Activated naive CD8-positive, alpha-beta T cell treated with anti-CD3 and anti-CD28 coated beads for 36 hours (primary cell): ENCODE results near the gene DENND1A. TPM values are rescaled to one million over a fixed set of nuclear protein-coding genes. Genes with fewer than 3 reads are reported as not detected.

Source experiments
- DNase-seq: peaks from one replicate; pipeline ENCODE4 v3.0.0; 2021
- H3K27ac Mint-ChIP-seq: one replicate; pipeline ENCODE4 v1.8.0; 2022; ENCODE audit warnings: mild to moderate bottlenecking, moderate library complexity, mixed read lengths
- H3K27me3 Mint-ChIP-seq: one replicate; pipeline ENCODE4 v1.8.0; 2022; ENCODE audit warnings: mild to moderate bottlenecking, mixed read lengths
- H3K36me3 Mint-ChIP-seq: one replicate; pipeline ENCODE4 v1.8.0; 2021; ENCODE audit warnings: mild to moderate bottlenecking, mixed read lengths
- H3K4me1 Mint-ChIP-seq: one replicate; pipeline ENCODE4 v1.8.0; 2021; ENCODE audit warnings: mixed read lengths
- H3K4me3 Mint-ChIP-seq: one replicate; pipeline ENCODE4 v1.8.0; 2022; ENCODE audit warnings: mild to moderate bottlenecking, moderate library complexity, mixed read lengths
- H3K9me3 Mint-ChIP-seq: one replicate; pipeline ENCODE4 v1.8.0; 2022; ENCODE audit warnings: mixed read lengths
- total RNA-seq, 2 experiments: library from RNA; stranded (reverse); gene quantifications; one replicate each; pipeline ENCODE4 v1.2.3, GENCODE V29; 2021

The DENND1A gene
- total RNA-seq, 2 experiments from 2014 or later = 21.3 to 22.1 TPM

GRCh38 chr9:123715258-123715657 is 214.7 kb downstream of the DENND1A start:
- Mint-ChIP-seq H3K27ac (no peak overlapping the region), H3K9me3 (peaks cover 6% of the 10 kb centered on the region), H3K4me3 (no peak overlapping the region), H3K36me3 (peaks cover 22% of the 10 kb centered on the region), H3K27me3 (no peaks in the 10 kb centered on the region), H3K4me1 (peaks cover 10% of the 10 kb centered on the region)
- DNase-seq = no peak

- Mint-ChIP-seq H3K27me3 (no peaks in the 10 kb centered on the region), H3K4me3 (no peak overlapping the region), H3K9me3 (no peaks in the 10 kb centered on the region), H3K27ac (no peak overlapping the region), H3K36me3 (peaks cover 8% of the 10 kb centered on the region), H3K4me1 (peaks cover 10% of the 10 kb centered on the region)
- DNase-seq = no peak
Observed at GRCh38 chr9:123713282-123713681, 216.6 kb downstream of the DENND1A start.

- Mint-ChIP-seq H3K27me3 (no peaks in the 10 kb centered on the region), H3K27ac (no peak overlapping the region), H3K9me3 (no peaks in the 10 kb centered on the region)
Observed at GRCh38 chr9:123712399-123712798, 217.5 kb downstream of the DENND1A start.

GRCh38 chr9:123710299-123710698 is 219.6 kb downstream of the DENND1A start:
- Mint-ChIP-seq H3K4me1 (peaks cover 2% of the 10 kb centered on the region), H3K36me3 (peaks cover 21% of the 10 kb centered on the region), H3K27ac (no peak overlapping the region), H3K27me3 (no peaks in the 10 kb centered on the region), H3K9me3 (peaks cover 4% of the 10 kb centered on the region), H3K4me3 (no peak overlapping the region)
- no peak for DNase-seq

More at GRCh38 chr9:123712399-123712798, 217.5 kb downstream of the DENND1A start:
- Mint-ChIP-seq H3K4me1 (peaks cover 6% of the 10 kb centered on the region), H3K4me3 (no peak overlapping the region), H3K36me3 (peaks cover 13% of the 10 kb centered on the region)
- DNase-seq = no peak

- H3K27ac Mint-ChIP-seq = no peak overlapping the region
- H3K4me1 Mint-ChIP-seq = peaks cover 1% of the 10 kb centered on the region
- no peak overlapping the region for H3K4me3 Mint-ChIP-seq
- H3K27me3 Mint-ChIP-seq = no peaks in the 10 kb centered on the region
- H3K36me3 Mint-ChIP-seq = peaks cover 53% of the 10 kb centered on the region
- no peak for DNase-seq
- H3K9me3 Mint-ChIP-seq = peaks cover 26% of the 10 kb centered on the region
Observed at GRCh38 chr9:123702483-123702882, 227.4 kb downstream of the DENND1A start.

- DNase-seq = no peak
- Mint-ChIP-seq H3K4me3 (no peak overlapping the region), H3K36me3 (peaks cover 25% of the 10 kb centered on the region), H3K27ac (no peak overlapping the region), H3K27me3 (no peaks in the 10 kb centered on the region), H3K4me1 (peaks cover 4% of the 10 kb centered on the region), H3K9me3 (peaks cover 8% of the 10 kb centered on the region)
Observed at GRCh38 chr9:123697686-123698085, 232.2 kb downstream of the DENND1A start.

GRCh38 chr9:123696476-123696875 is 233.4 kb downstream of the DENND1A start:
- peaks cover 8% of the 10 kb centered on the region for H3K4me1 Mint-ChIP-seq
- H3K9me3 Mint-ChIP-seq = no peaks in the 10 kb centered on the region
- no peaks in the 10 kb centered on the region for H3K27me3 Mint-ChIP-seq
- H3K36me3 Mint-ChIP-seq = peaks cover 19% of the 10 kb centered on the region
- H3K27ac Mint-ChIP-seq = no peak overlapping the region
- no peak for DNase-seq
- no peak overlapping the region for H3K4me3 Mint-ChIP-seq

- no peak overlapping the region for H3K4me3 Mint-ChIP-seq
- H3K36me3 Mint-ChIP-seq = peaks cover 13% of the 10 kb centered on the region
- no peaks in the 10 kb centered on the region for H3K27me3 Mint-ChIP-seq
- H3K9me3 Mint-ChIP-seq = no peaks in the 10 kb centered on the region
- peaks cover 8% of the 10 kb centered on the region for H3K4me1 Mint-ChIP-seq
- H3K27ac Mint-ChIP-seq = no peak overlapping the region
- no peak for DNase-seq
Observed at GRCh38 chr9:123695386-123695785, 234.5 kb downstream of the DENND1A start.

- Mint-ChIP-seq H3K9me3 (no peaks in the 10 kb centered on the region), H3K36me3 (peaks cover 9% of the 10 kb centered on the region)
- no peak for DNase-seq
Observed at GRCh38 chr9:123691765-123692303, 238.1 kb downstream of the DENND1A start.

GRCh38 chr9:123689701-123690428 is 240.1 kb downstream of the DENND1A start:
- H3K27ac Mint-ChIP-seq = no peak overlapping the region
- H3K4me3 Mint-ChIP-seq = no peak overlapping the region

More at GRCh38 chr9:123691765-123692303, 238.1 kb downstream of the DENND1A start:
- Mint-ChIP-seq H3K4me3 (no peak overlapping the region), H3K27ac (no peak overlapping the region), H3K27me3 (no peaks in the 10 kb centered on the region), H3K4me1 (peaks cover 19% of the 10 kb centered on the region)

GRCh38 chr9:123687246-123687751 is 242.6 kb downstream of the DENND1A start:
- Mint-ChIP-seq H3K27me3 (no peaks in the 10 kb centered on the region), H3K4me3 (no peak overlapping the region), H3K27ac (peak overlapping the region; percentile 62), H3K36me3 (peaks cover 19% of the 10 kb centered on the region), H3K4me1 (peaks cover 48% of the 10 kb centered on the region), H3K9me3 (no peaks in the 10 kb centered on the region)
- DNase-seq = no peak

More at GRCh38 chr9:123689701-123690428, 240.1 kb downstream of the DENND1A start:
- DNase-seq = no peak
- Mint-ChIP-seq H3K27me3 (no peaks in the 10 kb centered on the region), H3K36me3 (peaks cover 13% of the 10 kb centered on the region), H3K9me3 (no peaks in the 10 kb centered on the region), H3K4me1 (peaks cover 35% of the 10 kb centered on the region)

- peaks cover 44% of the 10 kb centered on the region for H3K4me1 Mint-ChIP-seq
- DNase-seq = no peak
- no peak overlapping the region for H3K4me3 Mint-ChIP-seq
- no peaks in the 10 kb centered on the region for H3K9me3 Mint-ChIP-seq
- H3K27ac Mint-ChIP-seq = no peak overlapping the region
- H3K27me3 Mint-ChIP-seq = no peaks in the 10 kb centered on the region
- H3K36me3 Mint-ChIP-seq = peaks cover 19% of the 10 kb centered on the region
Observed at GRCh38 chr9:123686829-123687192, 243.1 kb downstream of the DENND1A start.

- H3K4me1 Mint-ChIP-seq = peaks cover 43% of the 10 kb centered on the region
- DNase-seq = no peak
- no peak overlapping the region for H3K4me3 Mint-ChIP-seq
- H3K9me3 Mint-ChIP-seq = no peaks in the 10 kb centered on the region
- H3K27ac Mint-ChIP-seq = no peak overlapping the region
- H3K27me3 Mint-ChIP-seq = no peaks in the 10 kb centered on the region
- peaks cover 18% of the 10 kb centered on the region for H3K36me3 Mint-ChIP-seq
Observed at GRCh38 chr9:123686131-123686828, 243.6 kb downstream of the DENND1A start.

GRCh38 chr9:123685489-123686083 is 244.3 kb downstream of the DENND1A start:
- peaks cover 45% of the 10 kb centered on the region for H3K4me1 Mint-ChIP-seq
- H3K36me3 Mint-ChIP-seq = peaks cover 22% of the 10 kb centered on the region
- H3K27ac Mint-ChIP-seq = peak overlapping the region; percentile 35
- H3K4me3 Mint-ChIP-seq = no peak overlapping the region
- H3K27me3 Mint-ChIP-seq = no peaks in the 10 kb centered on the region
- no peak for DNase-seq
- H3K9me3 Mint-ChIP-seq = no peaks in the 10 kb centered on the region
